Measurements from ENCODE around the gene CHD3.
"Not testable (repeated sequence)": the region's sequence is repeated elsewhere in the genome, so short reads cannot be mapped to it uniquely, and the experiment has no call there.

The CHD3 gene

DNA sequence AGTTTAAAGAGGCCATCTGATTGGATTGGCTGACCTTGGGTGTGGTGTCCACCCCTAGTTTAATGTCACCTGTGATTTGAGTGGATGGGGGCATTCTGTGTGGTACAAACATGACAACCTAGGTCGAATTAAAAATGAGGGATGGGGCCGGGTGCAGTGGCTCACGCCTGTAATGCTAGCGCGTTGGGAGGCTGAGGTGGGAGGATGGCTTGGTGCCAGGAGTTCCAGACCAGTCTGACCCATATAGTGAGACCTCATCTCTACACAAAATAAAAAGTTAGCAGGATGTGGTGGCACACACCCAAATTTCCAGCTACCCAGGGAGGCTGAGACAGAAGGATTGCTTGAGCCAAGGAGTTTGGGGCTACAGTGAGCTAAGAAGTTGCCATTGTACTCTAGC lies 57.9 kb downstream of the CHD3 start:
- TF ChIP-seq SUZ12 (IDR thresholded peaks at IDR 0.05; ENCODE audit: extremely low read depth, insufficient read depth, insufficient read length): no peak
- no peak for TF ChIP-seq ZNF274 (IDR thresholded peaks at IDR 0.05; ENCODE audit: low read depth, low read length)
- TF ChIP-seq YY1 (IDR thresholded peaks at IDR 0.05; ENCODE audit: insufficient read depth, insufficient read length): no peak
- H3K9me3 ChIP-seq (ENCODE audit: insufficient read depth, low read length): no peaks in the 10 kb centered on the region
- H3K4me1 ChIP-seq (ENCODE audit: insufficient read depth, insufficient read length): no peaks in the 10 kb centered on the region
- H3K9ac ChIP-seq (ENCODE audit: insufficient read length, low read depth): no peak overlapping the region
- no peak for DNase-seq (ENCODE audit: low read depth, low spot score)
- peaks cover 56% of the 10 kb centered on the region for H3K36me3 ChIP-seq (ENCODE audit: insufficient read depth, insufficient read length, low read length)
- no peaks in the 10 kb centered on the region for H3K27me3 ChIP-seq (ENCODE audit: insufficient read depth, insufficient read length)
- no peak overlapping the region for H3K4me3 ChIP-seq (ENCODE audit: insufficient read length, low read depth)

DNA sequence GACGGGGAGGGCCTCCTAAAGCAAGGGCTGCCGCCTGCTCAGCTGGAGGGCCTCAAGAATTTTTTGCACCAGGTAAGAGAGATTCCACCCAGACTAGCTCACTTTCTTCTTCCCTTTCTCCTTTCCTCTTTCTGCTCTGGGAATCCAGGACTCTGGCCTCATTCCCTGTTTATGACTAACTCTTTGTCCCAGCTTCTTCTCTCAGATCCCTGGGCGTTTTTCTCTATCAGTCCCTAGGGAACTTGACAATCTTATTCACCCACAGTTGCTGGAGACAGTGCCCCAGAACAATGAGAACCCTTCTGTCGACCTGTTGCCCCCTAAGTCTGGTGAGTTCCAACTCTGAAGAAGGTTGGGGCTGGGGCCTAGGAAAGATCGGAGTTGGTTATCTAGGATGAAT lies 59.1 kb downstream of the CHD3 start:
- Histone ChIP-seq H3K9ac (ENCODE audit: insufficient read length, low read depth) (no peak overlapping the region), H3K9me3 (ENCODE audit: insufficient read depth, low read length) (no peaks in the 10 kb centered on the region), H3K4me1 (ENCODE audit: insufficient read depth, insufficient read length) (no peaks in the 10 kb centered on the region), H3K36me3 (ENCODE audit: insufficient read depth, insufficient read length, low read length) (peaks cover 54% of the 10 kb centered on the region), H3K27me3 (ENCODE audit: insufficient read depth, insufficient read length) (no peaks in the 10 kb centered on the region), H3K4me3 (ENCODE audit: insufficient read length, low read depth) (no peak overlapping the region)
- TF ChIP-seq ZNF274 (IDR thresholded peaks at IDR 0.05; ENCODE audit: low read depth, low read length): no peak
- TF ChIP-seq SUZ12 (IDR thresholded peaks at IDR 0.05; ENCODE audit: extremely low read depth, insufficient read depth, insufficient read length): no peak
- no peak for TF ChIP-seq YY1 (IDR thresholded peaks at IDR 0.05; ENCODE audit: insufficient read depth, insufficient read length)
- no peak for DNase-seq (ENCODE audit: low read depth, low spot score)

DNA sequence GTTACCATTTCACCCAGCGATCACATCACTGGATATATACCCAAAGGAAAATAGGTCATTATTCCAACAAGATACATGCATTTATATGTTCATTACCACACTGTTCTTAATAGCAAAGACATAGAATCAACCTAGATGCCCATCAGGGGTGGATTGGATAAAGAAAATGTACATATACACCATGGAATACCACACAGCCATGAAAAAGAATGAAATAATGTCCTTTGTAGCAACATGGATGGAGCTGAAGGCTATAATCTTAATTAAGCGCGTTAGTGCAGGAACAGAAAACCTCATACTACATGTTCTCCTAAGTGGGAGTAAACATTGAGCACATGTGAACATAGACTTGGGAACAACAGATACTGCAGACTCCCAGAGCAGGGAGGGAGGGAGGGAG lies 62.0 kb downstream of the CHD3 start:
- Histone ChIP-seq H3K27me3 (ENCODE audit: insufficient read depth, insufficient read length) (no peaks in the 10 kb centered on the region), H3K9me3 (ENCODE audit: insufficient read depth, low read length) (no peaks in the 10 kb centered on the region), H3K4me1 (ENCODE audit: insufficient read depth, insufficient read length) (peaks cover 3% of the 10 kb centered on the region), H3K4me3 (ENCODE audit: insufficient read length, low read depth) (no peak overlapping the region), H3K36me3 (ENCODE audit: insufficient read depth, insufficient read length, low read length) (peaks cover 35% of the 10 kb centered on the region), H3K9ac (ENCODE audit: insufficient read length, low read depth) (no peak overlapping the region)
- TF ChIP-seq YY1 (IDR thresholded peaks at IDR 0.05; ENCODE audit: insufficient read depth, insufficient read length) (no peak), ZNF274 (IDR thresholded peaks at IDR 0.05; ENCODE audit: low read depth, low read length) (no peak), SUZ12 (IDR thresholded peaks at IDR 0.05; ENCODE audit: extremely low read depth, insufficient read depth, insufficient read length) (no peak)
- no peak for DNase-seq (ENCODE audit: low read depth, low spot score)

DNA sequence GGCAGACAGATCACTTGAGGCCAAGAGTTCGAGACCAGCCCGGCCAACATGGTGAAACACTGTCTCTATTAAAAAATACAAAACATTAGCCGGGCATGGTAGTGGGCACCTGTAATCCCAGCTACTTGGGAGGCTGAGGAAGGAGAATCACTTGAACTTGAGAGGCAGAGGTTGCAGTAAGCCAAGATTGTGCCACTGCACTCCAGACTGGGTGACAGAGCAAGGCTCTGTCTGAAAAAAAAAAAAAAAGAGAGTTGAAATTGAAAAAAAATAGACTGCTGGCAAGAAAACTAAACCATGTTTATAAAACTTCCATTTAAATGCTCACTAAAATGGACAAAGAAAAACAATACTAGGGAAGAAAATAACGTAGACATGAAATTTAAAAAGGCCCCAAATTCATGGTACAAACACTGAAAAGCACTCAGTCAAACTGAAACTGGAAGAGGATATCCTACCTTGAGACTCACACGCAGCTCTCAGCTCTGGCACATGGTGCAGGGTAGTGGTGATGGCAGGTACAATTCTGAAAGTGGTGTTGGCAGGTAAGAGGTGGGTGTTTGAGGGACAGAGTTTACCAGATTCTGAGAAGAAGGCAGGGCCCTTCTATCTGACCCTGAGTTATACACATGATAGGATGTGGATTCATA lies 62.7 kb downstream of the CHD3 start:
- Histone ChIP-seq H3K4me3 (ENCODE audit: insufficient read length, low read depth) (no peak overlapping the region), H3K9ac (ENCODE audit: insufficient read length, low read depth) (no peak overlapping the region), H3K36me3 (ENCODE audit: insufficient read depth, insufficient read length, low read length) (peaks cover 28% of the 10 kb centered on the region), H3K27me3 (ENCODE audit: insufficient read depth, insufficient read length) (no peaks in the 10 kb centered on the region), H3K4me1 (ENCODE audit: insufficient read depth, insufficient read length) (peaks cover 3% of the 10 kb centered on the region), H3K9me3 (ENCODE audit: insufficient read depth, low read length) (no peaks in the 10 kb centered on the region)
- no peak for TF ChIP-seq ZNF274 (IDR thresholded peaks at IDR 0.05; ENCODE audit: low read depth, low read length)
- no peak for TF ChIP-seq SUZ12 (IDR thresholded peaks at IDR 0.05; ENCODE audit: extremely low read depth, insufficient read depth, insufficient read length)
- TF ChIP-seq YY1 (IDR thresholded peaks at IDR 0.05; ENCODE audit: insufficient read depth, insufficient read length): no peak
- DNase-seq (ENCODE audit: low read depth, low spot score): no peak

DNA sequence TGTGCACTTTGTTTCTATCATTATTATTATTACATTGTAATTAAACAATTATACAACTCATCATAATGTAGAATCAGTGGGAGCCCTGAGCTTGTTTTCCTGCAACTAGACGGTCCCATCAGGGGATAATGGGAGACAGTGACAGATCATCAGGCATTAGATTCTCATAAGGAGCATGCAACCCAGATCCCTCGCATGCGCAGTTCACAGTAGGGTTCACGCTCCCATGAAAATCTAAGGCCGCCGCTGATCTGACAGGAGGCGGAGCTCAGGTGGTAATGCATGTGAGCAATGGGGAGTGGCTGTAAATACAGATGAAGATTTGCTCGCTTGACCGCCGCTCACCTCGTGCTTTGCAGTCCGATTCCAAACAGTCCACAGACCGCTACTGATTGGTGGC lies 64.7 kb downstream of the CHD3 start:
- DNase-seq (ENCODE audit: low read depth, low spot score); H3K9ac ChIP-seq (ENCODE audit: insufficient read length, low read depth); H3K4me3 ChIP-seq (ENCODE audit: insufficient read length, low read depth); H3K27me3 ChIP-seq (ENCODE audit: insufficient read depth, insufficient read length); H3K4me1 ChIP-seq (ENCODE audit: insufficient read depth, insufficient read length); H3K9me3 ChIP-seq (ENCODE audit: insufficient read depth, low read length): not testable (repeated sequence)
- peaks cover 16% of the 10 kb centered on the region for H3K36me3 ChIP-seq (ENCODE audit: insufficient read depth, insufficient read length, low read length)

DNA sequence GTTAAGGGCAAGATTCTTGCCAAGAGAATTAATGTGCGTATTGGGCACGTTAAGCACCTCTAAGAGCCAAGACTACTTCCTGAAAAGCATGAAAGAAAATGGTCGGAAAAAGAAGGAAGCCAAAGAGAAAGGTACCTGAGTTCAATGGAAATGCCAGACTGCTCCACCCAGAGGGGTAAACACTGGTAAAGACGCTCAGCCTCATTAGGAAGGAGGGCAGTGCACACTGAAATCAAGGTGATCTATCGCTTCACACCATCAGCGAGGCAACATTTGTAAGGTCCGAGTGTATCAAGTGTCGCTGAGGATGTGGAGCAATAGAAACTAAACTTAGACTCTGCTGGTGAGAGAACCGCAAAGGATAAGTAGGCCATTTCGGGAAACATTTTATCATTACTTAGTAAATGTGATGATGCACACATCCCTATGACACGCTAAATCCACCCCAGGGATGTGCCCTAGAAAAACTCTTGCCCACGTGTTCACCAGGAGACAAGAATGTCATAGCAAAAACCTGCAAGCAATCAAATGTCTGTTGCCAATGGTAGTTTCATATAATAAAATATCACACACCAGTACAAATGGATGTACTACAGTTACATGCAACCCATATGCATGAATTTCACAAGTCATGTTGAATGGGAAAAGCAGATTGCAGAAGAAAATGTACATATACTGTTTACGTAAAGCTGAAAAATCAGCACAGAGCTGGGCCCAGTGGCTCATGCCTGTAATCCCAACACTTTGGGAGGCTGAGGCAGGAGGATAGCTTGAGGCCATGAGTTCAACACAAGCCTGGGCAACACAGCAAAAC lies 67.0 kb downstream of the CHD3 start:
- H3K27me3 ChIP-seq (ENCODE audit: insufficient read depth, insufficient read length): no peaks in the 10 kb centered on the region
- H3K36me3 ChIP-seq (ENCODE audit: insufficient read depth, insufficient read length, low read length): no peaks in the 10 kb centered on the region
- no peak overlapping the region for H3K4me3 ChIP-seq (ENCODE audit: insufficient read length, low read depth)
- no peak for TF ChIP-seq SUZ12 (IDR thresholded peaks at IDR 0.05; ENCODE audit: extremely low read depth, insufficient read depth, insufficient read length)
- no peak for TF ChIP-seq ZNF274 (IDR thresholded peaks at IDR 0.05; ENCODE audit: low read depth, low read length)
- TF ChIP-seq YY1 (IDR thresholded peaks at IDR 0.05; ENCODE audit: insufficient read depth, insufficient read length): no peak
- no peak for DNase-seq (ENCODE audit: low read depth, low spot score)
- H3K9ac ChIP-seq (ENCODE audit: insufficient read length, low read depth): no peak overlapping the region
- peaks cover 5% of the 10 kb centered on the region for H3K4me1 ChIP-seq (ENCODE audit: insufficient read depth, insufficient read length)
- H3K9me3 ChIP-seq (ENCODE audit: insufficient read depth, low read length): no peaks in the 10 kb centered on the region

DNA sequence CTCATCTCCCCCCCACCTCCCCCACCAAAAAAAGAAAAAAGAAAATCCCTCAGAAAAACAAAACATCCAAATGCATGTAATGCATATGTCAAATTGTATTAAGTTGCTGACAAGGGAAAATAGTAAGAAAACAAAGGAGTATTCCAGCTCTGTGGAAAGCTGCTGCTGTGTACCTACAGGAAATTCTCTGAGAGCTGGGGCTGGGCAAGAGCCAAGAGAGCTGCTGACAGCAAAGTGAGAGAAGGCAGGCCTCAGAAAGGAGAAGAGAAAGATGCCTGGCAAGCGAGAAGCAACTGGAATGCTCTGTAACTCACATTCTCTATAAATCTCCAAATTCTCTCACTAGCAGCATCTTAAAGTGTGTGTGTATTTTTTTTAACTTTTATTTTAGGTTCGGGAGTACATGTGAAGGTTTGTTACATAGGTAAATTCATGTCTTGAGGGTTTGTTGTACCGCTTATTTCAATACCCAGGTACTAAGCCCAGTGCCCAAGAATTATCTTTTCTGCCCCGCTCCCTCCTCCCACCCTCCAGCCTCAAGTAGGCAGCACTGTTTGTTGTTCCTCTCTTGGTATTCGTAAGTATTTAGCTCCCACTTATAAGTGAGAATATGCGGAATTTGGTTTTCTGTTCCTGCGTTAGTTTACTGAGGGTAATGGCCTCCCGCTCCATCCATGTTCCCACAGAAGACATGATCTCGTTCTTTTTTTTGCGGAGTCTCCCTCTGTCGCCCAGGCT lies 67.8 kb downstream of the CHD3 start:
- Histone ChIP-seq H3K36me3 (ENCODE audit: insufficient read depth, insufficient read length, low read length) (no peaks in the 10 kb centered on the region), H3K9ac (ENCODE audit: insufficient read length, low read depth) (no peak overlapping the region), H3K9me3 (ENCODE audit: insufficient read depth, low read length) (no peaks in the 10 kb centered on the region), H3K27me3 (ENCODE audit: insufficient read depth, insufficient read length) (no peaks in the 10 kb centered on the region), H3K4me1 (ENCODE audit: insufficient read depth, insufficient read length) (peaks cover 5% of the 10 kb centered on the region), H3K4me3 (ENCODE audit: insufficient read length, low read depth) (no peak overlapping the region)
- no peak for DNase-seq (ENCODE audit: low read depth, low spot score)
- TF ChIP-seq SUZ12 (IDR thresholded peaks at IDR 0.05; ENCODE audit: extremely low read depth, insufficient read depth, insufficient read length) (no peak), ZNF274 (IDR thresholded peaks at IDR 0.05; ENCODE audit: low read depth, low read length) (no peak), YY1 (IDR thresholded peaks at IDR 0.05; ENCODE audit: insufficient read depth, insufficient read length) (no peak)

Data from NT2/D1 (cell line).